KMS-11 (cell line): ENCODE data around the gene ARFGAP3.

Experiments
- H2AFZ ChIP-seq: fragments of 200-600 bp; sonication (generic); 2 replicates; pipeline ENCODE4 v1.6.1; 2016; ENCODE audit warnings: antibody characterized with exemption, mixed run types, low read depth
- H3K27ac ChIP-seq: fragments of 200-600 bp; sonication (generic); 2 replicates; pipeline ENCODE4 v1.6.1; 2016; ENCODE audit warnings: mild to moderate bottlenecking, mixed run types
- H3K27me3 ChIP-seq: fragments of 200-600 bp; sonication (generic); 2 replicates; pipeline ENCODE4 v1.6.1; 2017; ENCODE audit warnings: mild to moderate bottlenecking, low read depth, mixed run types, moderate library complexity; ENCODE audit not compliant: insufficient read depth
- H3K36me3 ChIP-seq: fragments of 200-600 bp; sonication (generic); 2 replicates; pipeline ENCODE4 v1.6.1; 2017; ENCODE audit warnings: mild to moderate bottlenecking, mixed run types; ENCODE audit not compliant: insufficient read depth
- H3K4me1 ChIP-seq: fragments of 200-600 bp; sonication (generic); 2 replicates; pipeline ENCODE4 v1.6.1; 2016; ENCODE audit warnings: mild to moderate bottlenecking, low read depth, mixed run types; ENCODE audit not compliant: poor library complexity, severe bottlenecking
- H3K4me2 ChIP-seq: fragments of 200-600 bp; sonication (generic); 2 replicates; pipeline ENCODE4 v1.7.0; 2016; ENCODE audit warnings: mild to moderate bottlenecking, mixed run types
- H3K4me3 ChIP-seq: fragments of 200-600 bp; sonication (generic); IDR thresholded peaks from 2 replicates; pipeline ENCODE4 v1.6.1; 2017; ENCODE audit warnings: low read depth, low read length, mixed read lengths; ENCODE audit not compliant: insufficient read depth
- H3K79me2 ChIP-seq: fragments of 200-600 bp; sonication (generic); 2 replicates; pipeline ENCODE4 v1.6.1; 2016; ENCODE audit warnings: low read depth, mixed run types; ENCODE audit not compliant: insufficient read depth
- H3K9ac ChIP-seq: fragments of 200-600 bp; sonication (generic); 2 replicates; pipeline ENCODE4 v1.6.1; 2016; ENCODE audit warnings: mild to moderate bottlenecking, mixed run types
- H4K20me1 ChIP-seq: fragments of 200-600 bp; sonication (generic); 2 replicates; pipeline ENCODE4 v1.6.1; 2016; ENCODE audit warnings: mild to moderate bottlenecking, mixed run types; ENCODE audit not compliant: insufficient read depth
- CTCF ChIP-seq: fragments of 200-600 bp; sonication (generic); conservative IDR thresholded peaks from 2 replicates; pipeline ENCODE4 v1.6.1; 2017; ENCODE audit warnings: low read depth, mild to moderate bottlenecking, antibody characterized with exemption, low read length, moderate library complexity, mixed read lengths

The ARFGAP3 gene

GRCh38 chr22:42883121-42883520 lies 26.0 kb upstream of the ARFGAP3 start:
- Histone ChIP-seq H3K79me2 (no peaks in the 10 kb centered on the region), H3K27me3 (no peaks in the 10 kb centered on the region), H2AFZ (no peak overlapping the region), H3K4me1 (no peaks in the 10 kb centered on the region), H3K27ac (no peak overlapping the region), H4K20me1 (no peaks in the 10 kb centered on the region), H3K36me3 (no peaks in the 10 kb centered on the region), H3K9ac (no peak overlapping the region), H3K4me3 (no peak overlapping the region), H3K4me2 (no peak overlapping the region)
- no peak for TF ChIP-seq CTCF

GRCh38 chr22:42881982-42882656 lies 25.0 kb upstream of the ARFGAP3 start:
- Histone ChIP-seq H3K27me3 (no peaks in the 10 kb centered on the region), H3K79me2 (no peaks in the 10 kb centered on the region), H2AFZ (no peak overlapping the region), H3K4me2 (no peak overlapping the region), H3K36me3 (no peaks in the 10 kb centered on the region), H4K20me1 (no peaks in the 10 kb centered on the region), H3K27ac (no peak overlapping the region), H3K4me3 (no peak overlapping the region), H3K4me1 (no peaks in the 10 kb centered on the region), H3K9ac (no peak overlapping the region)
- no peak for TF ChIP-seq CTCF

GRCh38 chr22:42881298-42881697 lies 24.2 kb upstream of the ARFGAP3 start:
- Histone ChIP-seq H3K27ac (no peak overlapping the region), H3K4me1 (no peaks in the 10 kb centered on the region), H3K36me3 (no peaks in the 10 kb centered on the region), H3K4me3 (no peak overlapping the region), H3K79me2 (no peaks in the 10 kb centered on the region), H3K4me2 (no peak overlapping the region), H2AFZ (no peak overlapping the region), H3K27me3 (no peaks in the 10 kb centered on the region), H3K9ac (no peak overlapping the region), H4K20me1 (no peaks in the 10 kb centered on the region)
- TF ChIP-seq CTCF: no peak

- no peaks in the 10 kb centered on the region for H3K27me3 ChIP-seq
- TF ChIP-seq CTCF: no peak
- H3K4me1 ChIP-seq: no peaks in the 10 kb centered on the region
- H3K4me2 ChIP-seq: no peak overlapping the region
- no peaks in the 10 kb centered on the region for H4K20me1 ChIP-seq
- no peak overlapping the region for H3K4me3 ChIP-seq
- no peaks in the 10 kb centered on the region for H3K79me2 ChIP-seq
- H2AFZ ChIP-seq: no peak overlapping the region
- H3K27ac ChIP-seq: no peak overlapping the region
- H3K36me3 ChIP-seq: no peaks in the 10 kb centered on the region
- H3K9ac ChIP-seq: no peak overlapping the region
Measured at GRCh38 chr22:42880815-42881214, 23.7 kb upstream of the ARFGAP3 start.
